Activated CD4-positive, CD25-positive, alpha-beta regulatory T cell treated with anti-CD3 and anti-CD28 coated beads, Interleukin-2, amount 50 U/mL, for 16 hours (primary cell): ENCODE results near the gene LIPA.

Experiments used
- DNase-seq: peaks from one replicate; pipeline ENCODE4 v3.0.0-alpha.2; 2020; ENCODE audit warnings: low read depth, low spot score

Gene LIPA

GRCh38 chr10:89164920-89165319, 86.7 kb downstream of the LIPA start:
- no peak for DNase-seq

DNA sequence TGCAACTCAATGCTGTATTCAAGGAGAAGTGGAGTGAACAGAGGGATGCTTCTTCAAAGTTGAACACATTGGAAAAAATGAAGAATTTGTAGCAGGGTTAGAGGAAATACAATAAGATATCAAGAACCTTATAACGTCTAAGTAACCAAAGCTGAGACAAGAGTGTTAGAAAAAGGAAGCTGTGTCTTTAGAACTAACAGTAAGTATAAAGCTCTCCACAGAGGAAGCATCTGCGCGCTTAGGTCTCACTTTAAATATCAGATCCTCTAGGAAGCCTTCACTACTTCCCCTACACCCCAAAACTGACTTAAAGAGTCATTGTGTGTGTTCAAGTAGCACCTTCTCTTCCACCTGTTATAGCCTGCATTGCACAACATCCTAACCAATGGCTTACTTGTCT, 87.5 kb downstream of the LIPA start:
- DNase-seq, result no peak
